GM20000 (cell line): ENCODE data around the gene PTCD1.
A peak's percentile ranks its signal among the peaks of the same experiment; 100 is the strongest.
"Not testable (repeated sequence)": the region's sequence is repeated elsewhere in the genome, so short reads cannot be mapped to it uniquely, and the experiment has no call there.

Experiments
- DNase-seq: peaks from one replicate; pipeline ENCODE4 v3.0.0; 2012; ENCODE audit warnings: low spot score
- CTCF ChIP-seq: IDR thresholded peaks from 2 replicates; pipeline ENCODE4 v1.5.1; 2012; ENCODE audit warnings: mild to moderate bottlenecking, control low read depth; ENCODE audit errors: extremely low read depth, missing control alignments

Gene PTCD1

DNA sequence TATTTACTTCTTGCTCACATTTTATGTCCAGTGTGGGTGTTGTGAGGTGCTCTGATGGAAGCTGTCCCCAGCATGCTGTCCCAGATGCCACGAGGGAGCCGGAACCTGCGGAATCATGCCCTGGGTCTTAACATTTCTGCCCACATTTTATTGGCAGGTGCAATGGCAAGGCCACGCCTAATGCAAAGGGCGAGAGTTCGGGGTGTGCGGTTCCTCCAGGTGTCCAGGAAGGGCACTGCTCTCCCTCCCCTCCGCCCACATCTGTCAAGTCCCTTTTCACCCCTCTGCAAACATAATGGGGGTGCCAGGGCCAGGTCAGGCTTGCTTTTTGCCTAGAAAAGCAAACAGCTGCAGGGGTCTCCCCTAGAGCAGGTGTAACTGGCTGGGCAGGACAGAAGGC is 46.6 kb downstream of the PTCD1 start:
- no peak for DNase-seq
- no peak for TF ChIP-seq CTCF

GRCh38 chr7:99390941-99391602 is 47.5 kb downstream of the PTCD1 start:
- DNase-seq: no peak
- TF ChIP-seq CTCF: no peak

DNA sequence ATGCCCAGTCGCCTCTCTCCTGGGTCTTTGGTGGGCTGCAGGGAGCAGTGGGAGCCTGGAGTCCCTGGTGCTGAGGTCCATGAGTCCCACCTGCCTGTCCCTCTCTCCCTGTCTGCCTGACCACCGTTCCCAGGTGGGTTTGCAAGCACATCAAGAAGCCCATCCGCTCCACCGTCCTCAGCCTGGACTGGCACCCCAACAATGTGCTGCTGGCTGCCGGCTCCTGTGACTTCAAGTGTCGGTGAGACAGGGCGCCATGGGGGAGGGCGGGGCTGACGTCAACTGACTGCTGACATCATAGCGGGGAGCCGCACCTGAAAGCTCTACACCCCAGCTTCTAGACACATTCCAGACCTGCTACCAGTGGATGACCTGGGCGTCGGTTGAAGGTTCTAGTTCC is 48.8 kb downstream of the PTCD1 start:
- no peak for DNase-seq
- no peak for TF ChIP-seq CTCF

- DNase-seq: no peak
- no peak for TF ChIP-seq CTCF
Measured at GRCh38 chr7:99387912-99388311, 50.7 kb downstream of the PTCD1 start.

GRCh38 chr7:99387239-99387635 is 51.4 kb downstream of the PTCD1 start:
- not testable (repeated sequence) for DNase-seq

DNA sequence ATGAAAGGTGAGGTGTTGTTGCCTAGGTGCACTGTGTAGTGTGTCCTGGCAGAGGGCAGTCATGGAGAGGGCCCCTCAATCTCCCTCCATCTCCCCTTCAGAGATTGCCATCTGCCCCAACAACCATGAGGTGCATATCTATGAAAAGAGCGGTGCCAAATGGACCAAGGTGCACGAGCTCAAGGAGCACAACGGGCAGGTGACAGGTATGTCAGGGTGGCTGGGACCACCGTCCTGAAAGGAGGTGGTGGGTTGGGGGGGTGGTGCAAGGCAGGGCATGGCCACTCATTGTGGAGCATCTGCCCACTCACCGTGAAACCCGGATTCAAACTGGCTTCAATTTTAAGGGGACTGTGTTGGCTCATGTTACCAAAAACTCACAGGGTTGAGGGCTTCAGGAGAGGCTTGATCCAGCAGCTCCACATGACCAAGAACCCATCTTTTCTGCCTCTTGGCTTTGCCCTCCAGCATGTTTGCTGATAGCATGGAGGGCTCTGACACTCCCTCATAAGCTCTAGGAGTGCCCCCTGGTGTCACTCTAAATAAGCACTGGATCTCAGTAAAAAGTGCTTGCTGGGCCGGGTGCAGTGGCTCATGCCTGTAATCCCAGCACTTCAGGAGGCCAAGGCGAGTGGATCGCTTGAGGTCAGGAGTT is 51.9 kb downstream of the PTCD1 start:
- peak; percentile 34 for TF ChIP-seq CTCF

GRCh38 chr7:99385564-99385963 is 53.0 kb downstream of the PTCD1 start:
- TF ChIP-seq CTCF: no peak
- DNase-seq: no peak

More for the DNA sequence above, 51.9 kb downstream of the PTCD1 start:
- DNase-seq: no peak

- TF ChIP-seq CTCF: no peak
- no peak for DNase-seq
Measured at GRCh38 chr7:99384523-99384922, 54.1 kb downstream of the PTCD1 start.
